ENCODE results near the gene PHLDB2.

The PHLDB2 gene

DNA sequence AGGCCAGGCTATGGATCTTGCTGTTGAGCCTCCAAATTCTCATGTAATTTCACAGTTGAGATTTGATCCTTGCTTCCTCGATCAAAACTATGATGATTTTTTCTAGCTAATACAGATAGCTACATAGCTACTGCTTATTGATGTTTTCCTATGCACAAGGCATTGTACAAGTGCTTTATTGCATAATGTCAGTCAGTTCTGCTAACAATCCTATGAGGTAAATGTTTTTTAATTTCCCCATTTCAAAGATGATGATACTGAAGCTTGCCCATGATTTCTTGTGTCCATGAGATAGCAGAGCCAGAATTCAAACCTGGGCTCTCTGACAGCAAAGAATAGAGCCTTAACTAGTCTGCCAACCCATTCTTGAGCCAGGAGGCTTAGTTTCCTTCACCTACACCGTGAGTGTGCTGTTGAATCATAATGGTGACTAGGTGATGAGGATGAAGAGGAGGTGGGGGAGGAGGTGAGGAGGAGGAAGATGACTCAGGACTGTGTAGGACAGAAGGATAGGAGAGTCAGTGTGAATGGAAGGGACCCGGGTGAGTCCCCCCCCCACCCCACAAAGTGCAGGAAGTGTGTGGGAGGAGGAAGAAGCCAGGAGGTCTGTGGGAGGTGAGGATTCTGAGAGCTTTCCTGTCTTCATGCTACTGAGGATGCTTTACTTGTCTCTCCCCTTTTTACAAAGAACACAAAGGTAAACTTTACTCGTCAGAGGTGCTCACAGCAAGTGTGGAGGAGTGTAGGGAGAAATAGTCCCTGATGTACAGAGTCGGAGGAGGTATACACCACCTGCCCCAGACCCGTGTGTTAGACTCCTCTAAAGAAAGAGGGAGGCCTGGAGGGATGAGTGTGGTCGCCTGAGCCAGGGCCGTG, 143.3 kb downstream of the PHLDB2 start:
- H3K36me3 Mint-ChIP-seq (ENCODE audit: low read depth): peaks cover 39% of the 10 kb centered on the region
- H3K4me3 Mint-ChIP-seq: peak overlapping the region; percentile 27
- no peak overlapping the region for H3K27ac Mint-ChIP-seq
- no peak for DNase-seq
- no peaks in the 10 kb centered on the region for H3K9me3 Mint-ChIP-seq
- H3K4me1 Mint-ChIP-seq: peaks cover 67% of the 10 kb centered on the region
- TF ChIP-seq, protein P1, sequence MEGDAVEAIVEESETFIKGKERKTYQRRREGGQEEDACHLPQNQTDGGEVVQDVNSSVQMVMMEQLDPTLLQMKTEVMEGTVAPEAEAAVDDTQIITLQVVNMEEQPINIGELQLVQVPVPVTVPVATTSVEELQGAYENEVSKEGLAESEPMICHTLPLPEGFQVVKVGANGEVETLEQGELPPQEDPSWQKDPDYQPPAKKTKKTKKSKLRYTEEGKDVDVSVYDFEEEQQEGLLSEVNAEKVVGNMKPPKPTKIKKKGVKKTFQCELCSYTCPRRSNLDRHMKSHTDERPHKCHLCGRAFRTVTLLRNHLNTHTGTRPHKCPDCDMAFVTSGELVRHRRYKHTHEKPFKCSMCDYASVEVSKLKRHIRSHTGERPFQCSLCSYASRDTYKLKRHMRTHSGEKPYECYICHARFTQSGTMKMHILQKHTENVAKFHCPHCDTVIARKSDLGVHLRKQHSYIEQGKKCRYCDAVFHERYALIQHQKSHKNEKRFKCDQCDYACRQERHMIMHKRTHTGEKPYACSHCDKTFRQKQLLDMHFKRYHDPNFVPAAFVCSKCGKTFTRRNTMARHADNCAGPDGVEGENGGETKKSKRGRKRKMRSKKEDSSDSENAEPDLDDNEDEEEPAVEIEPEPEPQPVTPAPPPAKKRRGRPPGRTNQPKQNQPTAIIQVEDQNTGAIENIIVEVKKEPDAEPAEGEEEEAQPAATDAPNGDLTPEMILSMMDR (IDR thresholded peaks at IDR 0.05): no peak
- peaks cover 2% of the 10 kb centered on the region for H3K27me3 Mint-ChIP-seq (ENCODE audit: low read depth, poor library complexity)

DNA sequence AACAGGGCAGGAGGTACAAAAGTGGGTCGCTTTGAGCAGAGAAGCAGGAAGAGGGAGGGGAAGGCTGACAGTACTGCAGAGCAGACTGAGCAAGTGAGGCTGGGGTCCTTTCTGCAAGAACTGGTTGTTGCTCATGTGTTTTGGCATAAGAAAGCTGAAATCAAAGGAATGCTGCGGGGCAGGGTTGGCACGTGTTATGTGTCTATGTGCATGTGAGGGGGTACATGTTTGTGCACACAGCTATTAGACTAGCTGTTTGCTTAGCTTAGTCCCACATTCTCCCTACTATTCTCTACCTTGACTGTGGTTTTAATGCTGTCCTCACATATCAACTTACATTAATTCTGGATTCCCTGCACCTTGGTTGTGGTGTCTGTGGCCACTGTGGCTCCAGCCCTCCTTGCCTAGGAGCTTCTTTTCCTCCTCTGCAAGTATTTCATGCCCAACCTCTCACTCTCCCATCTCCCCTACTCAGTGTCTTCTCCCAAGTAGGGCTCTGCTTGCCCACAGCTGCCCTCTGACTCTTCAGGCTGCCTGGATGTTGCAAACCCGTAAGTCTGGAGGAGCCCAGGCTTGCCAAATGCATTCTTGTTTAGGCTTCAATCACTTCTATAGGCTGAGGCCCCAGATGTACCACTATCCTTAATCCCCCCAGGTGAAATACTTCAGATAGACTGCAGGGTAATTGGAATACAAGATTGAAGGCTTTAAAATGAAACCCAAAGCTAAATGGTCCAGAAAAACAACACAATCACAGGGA, 144.4 kb downstream of the PHLDB2 start:
- no peak for DNase-seq
- Mint-ChIP-seq H3K9me3 (no peaks in the 10 kb centered on the region), H3K27ac (peak overlapping the region; percentile 11), H3K27me3 (ENCODE audit: low read depth, poor library complexity) (peaks cover 2% of the 10 kb centered on the region), H3K36me3 (ENCODE audit: low read depth) (peaks cover 44% of the 10 kb centered on the region), H3K4me3 (peak overlapping the region; percentile 3), H3K4me1 (peaks cover 66% of the 10 kb centered on the region)
- TF ChIP-seq, protein P1 (IDR thresholded peaks at IDR 0.05): no peak

DNA sequence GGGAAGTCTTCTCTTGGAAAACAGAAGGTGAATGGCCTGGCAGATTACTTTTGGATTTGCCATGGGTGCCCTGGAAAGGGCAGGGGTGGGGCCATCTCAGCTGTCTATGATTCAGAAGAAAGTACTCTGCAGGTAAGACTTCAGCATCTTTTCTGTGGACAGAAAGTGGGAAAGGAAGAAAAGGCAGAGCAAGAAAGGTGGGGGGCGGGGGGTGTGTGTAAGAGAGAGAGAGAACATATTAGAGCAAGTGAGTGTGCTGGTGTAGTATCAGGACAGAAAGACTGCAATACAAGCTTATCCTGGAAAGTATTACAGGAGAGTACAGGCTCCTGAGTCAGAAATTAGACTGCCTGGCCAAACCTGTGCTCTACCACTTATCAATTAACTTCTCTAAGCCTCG, 145.1 kb downstream of the PHLDB2 start:
- no peak for DNase-seq
- Mint-ChIP-seq H3K27me3 (ENCODE audit: low read depth, poor library complexity) (peaks cover 2% of the 10 kb centered on the region), H3K9me3 (no peaks in the 10 kb centered on the region), H3K4me3 (no peak overlapping the region), H3K27ac (no peak overlapping the region), H3K36me3 (ENCODE audit: low read depth) (peaks cover 51% of the 10 kb centered on the region), H3K4me1 (peaks cover 67% of the 10 kb centered on the region)
- TF ChIP-seq, protein P1 (IDR thresholded peaks at IDR 0.05): no peak

DNA sequence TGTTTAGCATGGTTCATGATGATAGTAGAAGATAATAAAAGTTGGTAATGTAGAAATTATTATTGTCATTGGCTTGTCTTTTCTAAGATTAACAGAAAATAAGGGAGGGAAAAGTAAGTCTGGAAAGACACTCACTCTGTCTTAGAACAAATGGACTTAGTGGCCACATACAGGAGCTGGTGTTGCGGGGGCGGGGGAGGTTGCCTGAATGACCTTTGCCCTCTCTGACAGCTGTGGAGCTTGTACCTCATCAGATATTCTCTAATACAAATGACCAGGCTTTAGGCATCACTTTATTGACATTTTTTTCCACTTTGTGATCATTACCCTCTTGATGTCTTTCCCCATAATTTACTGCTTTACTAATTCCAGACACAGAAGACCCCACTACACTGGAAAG, 145.6 kb downstream of the PHLDB2 start:
- no peak overlapping the region for H3K27ac Mint-ChIP-seq
- no peak overlapping the region for H3K4me3 Mint-ChIP-seq
- peaks cover 2% of the 10 kb centered on the region for H3K27me3 Mint-ChIP-seq (ENCODE audit: low read depth, poor library complexity)
- peaks cover 56% of the 10 kb centered on the region for H3K36me3 Mint-ChIP-seq (ENCODE audit: low read depth)
- DNase-seq: peak; percentile 39
- H3K4me1 Mint-ChIP-seq: peaks cover 71% of the 10 kb centered on the region
- H3K9me3 Mint-ChIP-seq: no peaks in the 10 kb centered on the region
- TF ChIP-seq, protein P1 (IDR thresholded peaks at IDR 0.05): no peak

DNA sequence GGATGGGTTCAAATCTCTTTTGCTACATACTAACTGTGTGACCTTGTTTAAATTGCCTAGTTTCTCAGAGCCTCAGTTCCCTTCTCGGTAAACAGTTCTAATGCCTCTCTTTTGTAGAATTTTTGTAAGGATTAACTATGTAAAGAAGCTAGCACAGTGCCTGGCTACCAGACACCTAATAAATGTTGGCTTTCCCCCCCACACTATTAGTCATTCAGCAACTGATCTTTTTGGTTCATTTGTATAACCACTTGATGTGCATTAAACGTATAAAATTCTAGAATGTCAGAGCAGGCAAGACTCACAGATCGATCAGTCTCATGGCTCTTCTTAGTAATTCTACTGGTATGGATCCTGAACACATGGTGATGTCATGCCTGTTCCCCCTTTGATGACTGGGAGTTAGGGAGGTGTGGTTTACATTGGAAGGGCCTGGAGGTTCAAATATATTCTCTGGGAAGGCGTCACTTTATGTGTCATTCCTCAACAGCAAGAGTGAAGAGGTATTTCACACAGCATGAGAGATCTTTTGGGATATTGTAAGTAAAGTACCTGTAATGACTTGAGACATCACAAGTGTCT, 146.1 kb downstream of the PHLDB2 start:
- Mint-ChIP-seq H3K4me1 (peaks cover 72% of the 10 kb centered on the region), H3K9me3 (no peaks in the 10 kb centered on the region), H3K36me3 (ENCODE audit: low read depth) (peaks cover 58% of the 10 kb centered on the region), H3K27me3 (ENCODE audit: low read depth, poor library complexity) (peaks cover 2% of the 10 kb centered on the region), H3K4me3 (no peak overlapping the region), H3K27ac (no peak overlapping the region)
- TF ChIP-seq, protein P1 (IDR thresholded peaks at IDR 0.05): no peak
- DNase-seq: no peak
